Activated CD8-positive, alpha-beta memory T cell treated with anti-CD3 and anti-CD28 coated beads, Interleukin-2, amount 50 U/mL, for 4 hours (primary cell): Measurements from ENCODE around the gene FCMR.
A peak's percentile ranks its signal among the peaks of the same experiment; 100 is the strongest.
"Not testable (repeated sequence)": the region's sequence is repeated elsewhere in the genome, so short reads cannot be mapped to it uniquely, and the experiment has no call there.

Source experiments
- DNase-seq: peaks from one replicate; pipeline ENCODE4 v3.0.0-alpha.2; 2020

The FCMR gene

GRCh38 chr1:206867239-206867638 lies 54.5 kb downstream of the FCMR start:
- DNase-seq = no peak

GRCh38 chr1:206866062-206866461 lies 55.7 kb downstream of the FCMR start:
- DNase-seq = no peak

- DNase-seq = peak; percentile 87
Measured at GRCh38 chr1:206864939-206865671, 56.6 kb downstream of the FCMR start, which contains the start of gene IL20. TSS of gene IL20 (plus strand) at chr1:206865623. CDS start at chr1:206865853, 230 bp downstream.

- no peak for DNase-seq
Measured at GRCh38 chr1:206863266-206863665, 58.5 kb downstream of the FCMR start.

- DNase-seq = no peak
Measured at GRCh38 chr1:206860165-206860564, 61.6 kb downstream of the FCMR start.

- no peak for DNase-seq
Measured at GRCh38 chr1:206859082-206859521, 62.6 kb downstream of the FCMR start.

- DNase-seq = no peak
Measured at GRCh38 chr1:206856674-206857464, 64.9 kb downstream of the FCMR start.

GRCh38 chr1:206855859-206856258 lies 65.9 kb downstream of the FCMR start:
- no peak for DNase-seq

- DNase-seq = no peak
Measured at GRCh38 chr1:206854401-206855129, 67.2 kb downstream of the FCMR start.

GRCh38 chr1:206853696-206854095 lies 68.0 kb downstream of the FCMR start:
- DNase-seq = not testable (repeated sequence)
